ENCODE results near the gene SRSF11.

DNA sequence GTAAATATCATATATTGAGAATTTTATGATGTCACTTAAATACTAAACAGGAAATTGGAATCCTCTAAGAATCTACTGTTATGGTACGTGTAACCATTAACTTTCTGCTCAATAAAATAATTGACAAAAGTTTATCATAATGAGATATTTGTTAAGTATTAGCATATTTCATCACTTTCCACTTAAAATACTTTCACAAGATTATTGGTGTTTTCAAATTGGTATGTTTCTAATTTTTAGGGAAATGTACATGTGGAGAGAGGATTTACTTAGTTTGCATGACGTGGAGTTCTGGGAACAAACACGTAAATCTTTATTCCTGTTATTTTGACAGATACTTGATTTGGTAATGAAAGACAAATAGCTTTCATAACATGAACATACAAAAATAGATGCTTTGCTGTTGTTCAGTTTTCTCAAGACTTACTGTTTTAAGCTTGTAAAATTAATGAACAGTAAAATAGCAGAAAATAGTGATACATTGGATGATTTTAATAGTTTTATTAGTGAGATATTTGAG lies 1.6 kb downstream of the SRSF11 start:
- TF ChIP-seq YY1 (IDR thresholded peaks at IDR 0.05; ENCODE audit: insufficient read depth, insufficient read length) (no peak), SUZ12 (IDR thresholded peaks at IDR 0.05; ENCODE audit: extremely low read depth, insufficient read depth, insufficient read length) (no peak), ZNF274 (IDR thresholded peaks at IDR 0.05; ENCODE audit: low read depth, low read length) (no peak)

Data from NT2/D1 (cell line).